ENCODE data around the gene LAMC3.

LAMC3 gene

DNA sequence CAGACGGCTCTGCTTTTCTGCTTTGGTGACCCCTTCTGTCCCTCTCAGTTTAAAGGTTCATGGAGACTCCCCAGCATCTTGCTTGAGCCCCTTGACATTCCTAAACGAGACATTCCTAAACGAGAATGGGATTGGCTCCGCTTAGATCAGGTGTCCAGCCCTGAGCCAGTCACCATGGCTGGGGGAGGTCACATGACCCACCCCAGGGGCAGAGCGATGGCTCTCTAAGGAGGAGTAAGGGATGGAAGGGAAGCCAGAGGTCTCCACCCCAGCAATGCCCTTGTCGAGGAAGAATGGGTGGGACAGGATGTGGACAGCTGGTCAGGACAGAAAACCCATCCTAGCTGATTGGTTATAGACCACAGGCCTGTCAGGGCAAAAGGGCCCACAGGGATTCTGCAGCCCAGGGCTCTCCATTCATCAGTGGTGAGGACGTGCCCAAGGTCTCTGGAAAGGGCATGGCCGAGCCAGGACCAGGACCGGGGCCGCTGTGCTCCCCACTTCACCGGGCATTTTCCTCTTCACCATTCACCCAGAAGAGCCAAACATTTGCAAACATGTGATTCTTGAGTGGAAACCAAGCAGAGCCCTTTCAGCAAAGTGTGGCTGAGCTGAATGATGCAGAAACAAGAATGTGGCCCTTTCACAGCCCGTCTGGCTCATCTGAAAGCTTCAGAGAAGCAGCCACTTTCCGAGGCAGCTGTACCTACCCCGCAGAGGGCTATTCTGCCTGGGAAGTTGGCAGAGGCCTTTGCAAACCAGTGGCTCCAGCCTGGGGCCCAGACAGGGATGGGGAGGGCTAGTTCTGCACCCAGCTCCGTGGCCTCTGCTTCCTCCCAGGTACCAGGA is 67.6 kb downstream of the LAMC3 start:
- DNase-seq (ENCODE audit: low read depth), result no peak

GRCh38 chr9:131078427-131079366 is 69.7 kb downstream of the LAMC3 start:
- DNase-seq (ENCODE audit: low read depth), result no peak

GRCh38 chr9:131080589-131080988 is 71.6 kb downstream of the LAMC3 start:
- no peak for DNase-seq (ENCODE audit: low read depth)

DNA sequence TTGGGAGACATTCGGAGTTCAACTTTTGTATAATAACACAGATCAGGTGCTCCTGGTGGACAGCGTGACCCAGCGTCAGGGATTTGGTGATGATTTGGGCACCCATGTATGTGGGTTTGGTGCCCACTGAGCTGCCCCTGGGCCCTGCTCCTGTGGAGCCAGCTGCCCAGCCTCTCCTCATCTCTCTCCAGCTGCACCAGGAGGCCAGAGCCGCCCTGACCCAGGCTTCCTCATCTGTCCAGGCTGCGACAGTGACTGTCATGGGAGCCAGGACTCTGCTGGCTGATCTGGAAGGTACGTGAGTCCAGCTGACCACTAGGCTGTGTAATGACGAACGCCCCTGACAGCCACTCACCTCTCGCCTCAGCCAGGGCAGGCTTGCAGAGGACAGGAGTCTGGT is 72.9 kb downstream of the LAMC3 start:
- no peak for DNase-seq (ENCODE audit: low read depth)

GRCh38 chr9:131082774-131083512 is 74.0 kb downstream of the LAMC3 start:
- DNase-seq (ENCODE audit: low read depth), result no peak

DNA sequence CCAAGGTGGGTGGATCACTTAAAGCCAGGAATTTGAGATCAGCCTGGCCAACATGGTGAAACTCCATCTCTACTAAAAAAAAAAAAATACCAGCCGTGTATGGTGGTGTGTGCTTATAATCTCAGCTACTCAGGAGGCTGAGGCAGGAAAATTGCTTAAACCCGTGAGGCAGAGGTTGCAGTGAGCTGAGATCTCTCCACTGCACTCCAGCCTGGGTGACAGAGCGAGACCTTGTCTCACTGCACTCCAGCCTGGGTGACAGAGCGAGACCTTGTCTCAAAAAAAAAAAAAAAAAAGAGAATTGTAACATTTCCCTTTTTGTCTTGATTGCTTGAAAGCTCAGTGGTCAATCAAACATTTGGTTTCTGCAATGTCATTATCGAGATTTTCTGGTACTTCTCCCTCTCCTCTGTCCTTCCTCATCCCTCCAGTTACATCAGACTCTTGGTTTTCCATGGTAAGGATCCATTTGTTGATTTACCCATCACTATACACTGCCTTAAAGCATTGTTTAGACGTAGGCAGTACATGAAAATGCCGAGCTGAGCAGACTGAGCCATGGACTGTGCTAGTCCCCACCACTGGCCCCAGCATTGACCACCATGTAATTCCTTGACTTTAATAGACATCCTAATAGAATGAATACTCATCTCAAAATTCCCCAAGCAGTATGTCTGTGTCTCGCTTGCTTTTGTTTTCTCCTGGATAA is 75.8 kb downstream of the LAMC3 start:
- DNase-seq (ENCODE audit: low read depth), result no peak

- no peak for DNase-seq (ENCODE audit: low read depth)
Observed at GRCh38 chr9:131085370-131086122, 76.6 kb downstream of the LAMC3 start.

GRCh38 chr9:131087354-131087893 is 78.5 kb downstream of the LAMC3 start:
- no peak for DNase-seq (ENCODE audit: low read depth)

DNA sequence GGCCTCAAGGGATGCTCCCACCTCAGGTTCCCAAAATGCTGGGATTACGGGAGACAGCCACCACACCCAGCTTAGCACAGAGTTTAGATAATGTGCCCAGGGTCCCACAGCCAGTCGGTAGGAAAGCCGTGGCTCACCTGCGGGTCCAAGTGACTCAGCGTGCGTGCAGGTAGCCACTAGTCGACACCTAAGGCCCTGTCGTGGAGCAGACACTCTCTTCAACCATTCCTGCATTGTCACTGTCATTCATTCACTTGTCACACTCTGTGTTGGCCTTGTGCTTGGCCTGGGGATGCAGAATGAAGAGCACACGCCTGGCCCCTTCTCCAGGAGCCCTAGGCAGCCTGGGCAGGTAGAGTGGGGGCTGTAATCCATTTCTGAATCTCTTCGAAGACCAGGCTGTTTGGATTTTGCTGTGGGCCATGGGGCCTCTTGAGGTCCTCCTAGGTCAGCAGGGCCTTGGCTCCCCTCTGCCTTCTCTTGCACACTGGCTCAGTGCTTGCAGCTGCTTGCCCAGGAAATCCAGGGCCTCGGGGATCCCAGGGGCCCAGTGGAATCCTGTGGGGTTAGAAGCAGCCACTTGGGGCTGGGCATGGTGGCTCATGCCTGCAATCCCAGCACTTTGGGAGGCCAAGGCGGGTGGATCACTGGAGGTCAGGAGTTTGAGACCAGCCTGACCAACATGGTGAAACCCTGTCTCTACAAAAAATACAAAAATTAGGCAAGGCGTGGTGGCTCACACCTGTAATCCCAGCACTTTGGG is 81.2 kb downstream of the LAMC3 start:
- no peak for DNase-seq (ENCODE audit: low read depth)

DNA sequence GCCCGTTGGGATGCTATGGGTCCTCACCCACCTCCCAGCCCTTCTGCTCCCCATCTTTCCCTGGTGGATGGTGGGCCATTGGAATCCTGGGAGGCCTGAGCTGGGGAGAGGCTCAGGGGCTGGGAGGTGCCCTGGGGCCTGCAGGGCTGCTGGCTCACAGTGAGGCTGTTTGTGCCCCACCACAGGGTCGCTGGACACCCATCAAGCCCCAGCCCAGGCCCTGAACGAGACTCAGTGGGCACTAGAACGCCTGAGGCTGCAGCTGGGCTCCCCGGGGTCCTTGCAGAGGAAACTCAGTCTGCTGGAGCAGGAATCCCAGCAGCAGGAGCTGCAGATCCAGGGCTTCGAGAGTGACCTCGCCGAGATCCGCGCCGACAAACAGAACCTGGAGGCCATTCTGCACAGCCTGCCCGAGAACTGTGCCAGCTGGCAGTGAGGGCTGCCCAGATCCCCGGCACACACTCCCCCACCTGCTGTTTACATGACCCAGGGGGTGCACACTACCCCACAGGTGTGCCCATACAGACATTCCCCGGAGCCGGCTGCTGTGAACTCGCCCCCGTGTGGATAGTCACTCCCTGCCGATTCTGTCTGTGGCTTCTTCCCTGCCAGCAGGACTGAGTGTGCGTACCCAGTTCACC is 82.5 kb downstream of the LAMC3 start:
- DNase-seq (ENCODE audit: low read depth), result no peak

DNA sequence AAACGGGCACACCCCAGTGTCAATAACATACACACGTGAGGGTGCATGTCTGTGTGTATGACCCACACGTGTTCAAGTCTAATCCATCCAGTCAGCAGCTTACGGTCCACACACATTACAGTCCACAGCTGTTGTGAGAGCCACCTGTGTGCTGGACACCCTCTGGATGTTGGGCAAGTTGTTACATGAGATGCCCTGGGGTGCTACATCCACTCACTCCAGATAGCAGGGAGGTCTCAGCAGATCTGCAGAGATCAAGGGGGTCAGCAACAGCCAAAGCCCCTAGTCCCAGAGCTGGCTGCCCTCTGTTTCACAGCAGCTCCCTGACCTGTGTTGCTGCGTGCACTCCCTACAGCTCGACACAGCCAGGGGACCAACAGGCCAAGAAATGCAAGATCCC is 83.1 kb downstream of the LAMC3 start:
- DNase-seq (ENCODE audit: low read depth), result no peak

DNA sequence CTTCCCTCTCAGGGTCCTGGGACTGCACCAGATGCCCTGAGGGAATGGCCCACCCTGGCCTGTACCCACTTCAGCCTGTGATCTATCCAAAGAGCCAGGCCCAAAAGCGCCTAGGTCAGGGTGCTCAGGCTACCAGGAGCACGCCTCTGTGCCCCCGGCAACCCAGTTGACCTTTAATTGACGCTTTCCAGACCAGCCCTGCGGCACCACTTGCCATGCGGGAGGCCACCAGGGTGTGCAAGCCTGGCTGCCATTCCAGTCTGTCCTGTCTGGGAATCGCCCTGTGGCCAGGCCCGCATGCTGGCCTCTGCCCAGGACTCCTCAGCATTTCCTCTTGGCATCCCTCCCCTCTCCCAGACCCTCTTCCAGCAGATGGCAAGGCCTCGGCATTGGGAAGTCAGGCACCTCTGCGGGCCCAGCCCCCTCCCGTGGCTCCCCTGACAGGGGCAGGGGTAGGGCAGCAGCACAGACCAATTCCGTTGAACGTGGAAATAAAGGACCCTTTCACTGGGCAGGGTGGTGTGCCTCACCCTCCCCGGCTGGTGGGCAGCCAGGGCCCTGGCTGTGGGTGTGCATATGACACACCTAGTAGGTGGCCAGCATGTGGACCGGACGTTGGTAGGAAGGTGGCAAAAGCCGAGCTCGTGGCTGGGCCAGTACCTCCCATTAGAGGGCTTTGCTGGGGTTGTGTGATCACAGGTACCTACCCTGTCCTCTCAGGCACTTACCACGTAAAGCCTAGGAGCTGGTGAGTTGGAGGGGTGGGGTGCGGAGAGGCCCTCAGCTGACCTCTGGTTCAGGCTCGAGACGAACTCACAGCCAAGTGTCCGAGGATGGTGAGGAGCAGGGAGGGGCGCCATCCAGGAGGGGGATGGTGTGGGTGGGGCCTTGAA is 83.8 kb downstream of the LAMC3 start:
- DNase-seq (ENCODE audit: low read depth), result no peak

DNA sequence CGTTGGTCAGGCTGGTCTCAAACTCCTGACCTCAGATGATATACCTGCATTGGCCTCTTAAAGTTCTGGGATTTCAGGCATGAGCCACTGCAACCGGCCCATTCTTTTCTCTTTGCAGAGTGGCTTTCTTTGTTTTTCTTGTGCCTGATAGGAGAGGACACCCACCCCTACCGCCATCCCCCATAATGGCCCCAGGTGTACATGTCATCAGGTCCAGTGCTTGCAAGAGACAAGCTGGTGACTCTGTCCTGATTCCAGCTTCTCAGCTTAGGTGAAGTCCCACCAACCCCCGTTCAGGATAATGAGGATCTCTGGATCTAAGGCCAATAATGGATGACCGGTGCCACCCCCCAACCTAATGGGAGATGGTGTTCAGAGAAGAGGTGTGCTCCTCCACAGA is 85.0 kb downstream of the LAMC3 start:
- no peak for DNase-seq (ENCODE audit: low read depth)

DNA sequence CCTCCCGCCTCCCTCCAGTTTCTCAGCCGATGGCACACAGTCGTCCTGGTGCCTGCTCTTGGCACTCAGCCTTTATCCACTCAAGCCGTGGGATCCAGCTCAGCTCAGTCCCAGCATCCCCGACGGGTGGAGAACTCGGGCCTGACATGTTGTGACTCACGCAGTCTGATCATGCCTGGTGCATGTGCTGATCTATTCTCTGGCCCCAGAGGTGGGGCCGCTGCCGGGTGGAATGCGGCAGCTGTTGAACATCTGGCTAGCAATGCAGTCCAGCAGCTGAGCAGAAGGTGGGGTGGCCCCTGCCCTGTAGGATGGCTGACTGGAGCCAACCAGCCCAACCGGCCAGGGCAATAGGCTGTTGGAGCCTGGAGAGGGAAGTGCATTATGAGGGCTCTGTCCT is 85.6 kb downstream of the LAMC3 start:
- DNase-seq (ENCODE audit: low read depth), result no peak

DNA sequence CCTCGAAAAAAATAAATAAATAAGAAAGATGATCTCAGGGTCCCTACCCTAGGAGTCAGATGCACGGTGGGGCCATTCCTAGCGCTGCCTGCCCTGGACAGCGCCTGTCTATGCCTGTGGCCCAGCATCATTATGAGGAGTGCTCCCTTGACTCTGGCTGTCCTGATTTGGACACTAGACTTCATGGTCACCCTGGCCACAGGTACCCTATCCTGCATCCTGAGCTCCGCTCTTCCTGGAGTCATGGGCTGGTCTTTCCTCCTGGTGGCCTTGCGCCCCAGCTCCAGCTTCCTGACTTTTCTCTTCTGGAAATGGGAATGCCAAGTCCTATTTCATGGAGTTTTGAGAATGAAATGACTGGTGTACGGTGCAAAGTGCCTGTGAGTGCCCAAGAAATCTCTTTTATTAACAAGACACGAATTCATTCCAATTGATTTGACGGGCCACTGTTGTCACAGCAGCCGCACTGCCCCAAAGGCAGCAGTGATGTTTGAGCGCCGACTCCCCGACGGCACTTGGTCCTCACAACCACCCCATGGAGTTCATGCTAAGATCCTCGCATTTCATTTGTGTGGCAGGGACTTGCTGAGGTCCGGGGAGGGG is 86.8 kb downstream of the LAMC3 start:
- no peak for DNase-seq (ENCODE audit: low read depth)

DNA sequence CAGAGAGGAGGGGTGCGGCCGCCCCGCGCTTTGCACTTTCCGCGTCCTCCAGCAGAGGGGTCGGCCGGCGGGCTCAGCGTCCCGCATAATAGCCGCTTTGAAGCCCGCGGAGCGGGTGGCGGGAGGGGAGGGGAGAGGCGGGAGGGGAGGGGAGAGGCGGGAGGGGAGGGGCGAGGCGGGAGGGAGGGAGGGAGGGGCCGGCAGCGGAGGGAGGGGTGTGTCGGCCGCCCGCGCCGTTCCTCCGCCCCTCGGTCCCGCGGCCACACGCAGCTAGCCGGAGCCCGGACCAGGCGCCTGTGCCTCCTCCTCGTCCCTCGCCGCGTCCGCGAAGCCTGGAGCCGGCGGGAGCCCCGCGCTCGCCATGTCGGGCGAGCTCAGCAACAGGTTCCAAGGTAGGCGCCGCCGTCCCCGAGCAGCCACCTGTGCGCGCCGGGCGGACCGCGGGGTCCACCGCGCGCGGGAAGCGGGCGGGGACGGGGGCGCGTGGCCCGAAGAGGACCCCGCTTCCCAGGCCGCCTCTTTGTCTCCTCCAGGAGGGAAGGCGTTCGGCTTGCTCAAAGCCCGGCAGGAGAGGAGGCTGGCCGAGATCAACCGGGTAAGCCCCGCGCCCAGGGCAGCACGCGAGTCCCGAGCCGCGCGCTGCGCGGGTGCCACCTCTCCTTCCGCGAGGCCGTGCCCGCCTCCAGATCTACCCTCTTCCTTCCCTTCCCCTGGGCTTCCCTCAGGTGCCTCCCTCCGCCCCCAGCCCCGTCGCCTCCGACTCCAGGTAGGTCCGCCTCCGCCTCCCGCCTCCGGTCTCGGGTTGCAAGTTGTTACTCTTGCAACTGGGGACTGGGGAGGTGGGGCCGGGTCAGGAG is 87.5 kb downstream of the LAMC3 start, which contains the start of gene AIF1L:
Gene AIF1L, plus strand, starts transcription at position 263 of the 857 bp plus-strand sequence. Its CDS starts 99 bp downstream, at position 362.
- DNase-seq (ENCODE audit: low read depth), result no peak

Data from stimulated activated CD8-positive, alpha-beta memory T cell treated with anti-CD3 and anti-CD28 coated beads, Interleukin-15, amount 100 ng/mL, for 24 hours (primary cell).